Trophoblast cell (in vitro differentiated cells and primary cell): ENCODE measurements around the gene ANKRD33B.

Experiments
- DNase-seq, 2 donors: peaks; one replicate each; pipeline ENCODE4 v3.0.0-alpha.2; 2016
- H2AFZ ChIP-seq: 2 replicates; pipeline ENCODE4 v1.6.1; 2013; ENCODE audit warnings: low read length, moderate library complexity, mild to moderate bottlenecking; ENCODE audit not compliant: insufficient read depth, poor library complexity
- H2AK5ac ChIP-seq: 2 replicates; pipeline ENCODE4 v1.6.1; 2013; ENCODE audit warnings: mild to moderate bottlenecking, low read length
- H2BK120ac ChIP-seq: 2 replicates; pipeline ENCODE4 v1.6.1; 2013; ENCODE audit warnings: low read length, mild to moderate bottlenecking, moderate library complexity; ENCODE audit not compliant: insufficient read depth, poor library complexity
- H2BK12ac ChIP-seq: 2 replicates; pipeline ENCODE4 v1.6.1; 2013; ENCODE audit warnings: mild to moderate bottlenecking, low read length, moderate library complexity
- H2BK5ac ChIP-seq: 2 replicates; pipeline ENCODE4 v1.6.1; 2013; ENCODE audit warnings: low read length, low read depth, moderate library complexity, mild to moderate bottlenecking; ENCODE audit not compliant: poor library complexity
- H3K14ac ChIP-seq: 2 replicates; pipeline ENCODE4 v1.6.1; 2013; ENCODE audit warnings: mild to moderate bottlenecking, low read length
- H3K18ac ChIP-seq: 2 replicates; pipeline ENCODE4 v1.6.1; 2013; ENCODE audit warnings: mild to moderate bottlenecking, low read length
- H3K23ac ChIP-seq: 2 replicates; pipeline ENCODE4 v1.6.1; 2013; ENCODE audit warnings: low read length
- H3K27ac ChIP-seq: 2 replicates; pipeline ENCODE4 v1.5.1; 2013; ENCODE audit warnings: low read depth, mild to moderate bottlenecking, inconsistent platforms, low read length, moderate library complexity
- H3K27me3 ChIP-seq: 2 replicates; pipeline ENCODE4 v1.6.1; 2013; ENCODE audit warnings: inconsistent platforms, mild to moderate bottlenecking, low read length, moderate library complexity; ENCODE audit not compliant: insufficient read depth
- H3K36me3 ChIP-seq, 2 experiments: 1 replicate in 1 of 2; 2 replicates in 1 of 2; pipeline ENCODE4 v1.6.1; 2013; ENCODE audit warnings: low read length in 2 of 2, mild to moderate bottlenecking in 2 of 2, moderate library complexity in 1 of 2; ENCODE audit not compliant: insufficient read depth in 2 of 2, control insufficient read depth in 1 of 2
- H3K4ac ChIP-seq: 2 replicates; pipeline ENCODE4 v1.6.1; 2013; ENCODE audit warnings: low read depth, mild to moderate bottlenecking, low read length, moderate library complexity
- H3K4me1 ChIP-seq, 2 experiments: 1 replicate in 1 of 2; 2 replicates in 1 of 2; pipeline ENCODE4 v1.6.1; 2013; ENCODE audit warnings: low read length in 2 of 2, mild to moderate bottlenecking in 2 of 2, moderate library complexity in 1 of 2; ENCODE audit not compliant: insufficient read depth in 2 of 2, control insufficient read depth in 1 of 2
- H3K4me2 ChIP-seq: 2 replicates; pipeline ENCODE4 v1.6.1; 2013; ENCODE audit warnings: inconsistent platforms, mild to moderate bottlenecking, low read length, moderate library complexity
- H3K4me3 ChIP-seq: 2 replicates; pipeline ENCODE4 v1.5.1; 2013; ENCODE audit warnings: mild to moderate bottlenecking, low read depth, low read length, inconsistent platforms
- H3K79me1 ChIP-seq: one replicate; pipeline ENCODE4 v1.6.1; 2013; ENCODE audit warnings: low read length
- H3K79me2 ChIP-seq: 2 replicates; pipeline ENCODE4 v1.6.1; 2013; ENCODE audit warnings: low read length, mild to moderate bottlenecking; ENCODE audit not compliant: control insufficient read depth, insufficient read depth, poor library complexity
- H3K9ac ChIP-seq: 2 replicates; pipeline ENCODE4 v1.6.1; 2013; ENCODE audit warnings: mild to moderate bottlenecking, low read length
- H3K9me3 ChIP-seq: 2 replicates; pipeline ENCODE4 v1.6.1; 2013; ENCODE audit warnings: low read depth, mild to moderate bottlenecking, control low read depth, inconsistent platforms, low read length; ENCODE audit not compliant: insufficient read depth
- H4K12ac ChIP-seq: 2 replicates; pipeline ENCODE4 v1.6.1; 2013; ENCODE audit warnings: low read depth, mild to moderate bottlenecking, low read length, moderate library complexity
- H4K8ac ChIP-seq: 2 replicates; pipeline ENCODE4 v1.6.1; 2013; ENCODE audit warnings: low read depth, mild to moderate bottlenecking, low read length, moderate library complexity
- H4K91ac ChIP-seq: one replicate; pipeline ENCODE4 v1.6.1; 2013; ENCODE audit warnings: low read depth, mild to moderate bottlenecking, low read length, moderate library complexity
- WGBS: extraction: QIAGEN DNeasy Blood & Tissue Kit; methylation state at CpG from one replicate; pipeline ENCODE4 v1.1.7; 2013; ENCODE audit warnings: missing lambda C conversion rate; ENCODE audit not compliant: insufficient read length, insufficient coverage; ENCODE audit errors: extremely low coverage; 5-methylcytosine and 5-hydroxymethylcytosine counted together

The ANKRD33B gene

DNA sequence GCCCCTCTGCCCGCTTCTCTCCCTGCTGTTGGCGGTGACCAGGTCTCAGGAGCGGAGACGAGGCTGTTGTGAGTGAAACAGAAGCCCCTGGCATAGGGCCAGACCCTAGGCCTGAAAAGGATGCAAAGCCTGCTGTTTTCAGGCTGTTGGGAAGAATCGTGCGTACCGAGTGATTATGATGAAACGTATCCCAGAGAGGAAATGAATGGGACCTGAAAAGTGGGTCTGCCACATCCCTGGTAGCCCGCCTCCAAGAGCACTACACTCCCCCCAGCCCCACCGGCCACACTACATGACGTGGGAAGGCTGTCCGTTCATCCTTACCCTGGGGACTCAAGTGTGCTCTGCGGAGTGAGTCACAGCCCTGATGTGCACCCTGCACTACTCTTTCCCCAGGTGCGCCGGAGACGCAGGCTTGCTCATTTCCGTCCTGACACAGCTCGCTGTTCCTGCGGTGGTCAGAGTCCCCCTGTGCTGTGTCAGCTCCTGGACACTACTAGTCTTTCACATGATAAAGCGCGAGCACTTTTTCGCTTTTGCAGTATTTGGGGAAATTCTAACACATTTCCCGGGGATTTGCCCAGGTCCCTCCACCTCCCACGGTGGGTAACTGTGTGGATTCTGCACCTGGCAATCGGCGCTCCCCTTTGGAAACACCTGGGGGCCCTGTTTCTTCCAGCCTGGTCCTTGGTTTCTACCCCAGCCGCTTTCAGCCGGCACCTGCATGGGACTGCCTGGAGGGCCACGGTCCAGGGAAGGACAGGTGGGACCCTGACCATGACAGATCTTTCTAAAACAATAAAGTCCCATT, 91.5 kb downstream of the ANKRD33B start:
- no peak overlapping the region for H3K4me3 ChIP-seq
- no peak overlapping the region for H3K23ac ChIP-seq

GRCh38 chr5:10655972-10656830, 92.3 kb downstream of the ANKRD33B start:
- no peak overlapping the region for H2BK120ac ChIP-seq
- H4K12ac ChIP-seq: no peak overlapping the region
- no peak overlapping the region for H3K9ac ChIP-seq
- H3K4me3 ChIP-seq: no peak overlapping the region
- no peak overlapping the region for H2AFZ ChIP-seq
- H3K27ac ChIP-seq: no peak overlapping the region
- H2BK5ac ChIP-seq: no peak overlapping the region
- H2AK5ac ChIP-seq: no peak overlapping the region
- no peak overlapping the region for H3K14ac ChIP-seq
- H4K8ac ChIP-seq: no peak overlapping the region
- H3K4ac ChIP-seq: no peak overlapping the region
- H3K23ac ChIP-seq: no peak overlapping the region
- peaks cover 34 to 45% of the 10 kb centered on the region in 2 experiments for H3K36me3 ChIP-seq
- H3K4me1 ChIP-seq: no peaks in the 10 kb centered on the region
- H3K79me1 ChIP-seq: no peaks in the 10 kb centered on the region
- no CpG with 5 or more reads among the region's 18 CpGs for WGBS
- no peak overlapping the region for H4K91ac ChIP-seq
- no peak for DNase-seq
- H3K4me2 ChIP-seq: no peak overlapping the region
- H2BK12ac ChIP-seq: no peak overlapping the region
- H3K18ac ChIP-seq: no peak overlapping the region
- no peaks in the 10 kb centered on the region for H3K27me3 ChIP-seq
- no peaks in the 10 kb centered on the region for H3K79me2 ChIP-seq
- no peaks in the 10 kb centered on the region for H3K9me3 ChIP-seq

More for the DNA sequence above, 91.5 kb downstream of the ANKRD33B start:
- Histone ChIP-seq H3K9ac (no peak overlapping the region), H4K91ac (no peak overlapping the region), H3K4me1 (no peaks in the 10 kb centered on the region), H3K18ac (no peak overlapping the region), H3K79me1 (no peaks in the 10 kb centered on the region), H2BK12ac (no peak overlapping the region), H2AFZ (no peak overlapping the region), H4K8ac (no peak overlapping the region), H3K14ac (no peak overlapping the region), H3K79me2 (no peaks in the 10 kb centered on the region), H3K27ac (no peak overlapping the region), H3K27me3 (no peaks in the 10 kb centered on the region), H3K4ac (no peak overlapping the region), H3K4me2 (no peak overlapping the region), H3K9me3 (no peaks in the 10 kb centered on the region), H2BK120ac (no peak overlapping the region), H2AK5ac (no peak overlapping the region), H3K36me3 (peaks cover 34 to 46% of the 10 kb centered on the region in 2 experiments), H4K12ac (no peak overlapping the region), H2BK5ac (no peak overlapping the region)
- DNase-seq: peak in 1 of 2 donors; percentile 31
- no CpG with 5 or more reads among the region's 29 CpGs for WGBS

- no peak overlapping the region for H2AK5ac ChIP-seq
- H2BK120ac ChIP-seq: no peak overlapping the region
- no peak for DNase-seq
- H3K9me3 ChIP-seq: no peaks in the 10 kb centered on the region
- H3K4me3 ChIP-seq: no peak overlapping the region
- no peak overlapping the region for H2BK12ac ChIP-seq
- no peak overlapping the region for H3K9ac ChIP-seq
- H3K23ac ChIP-seq: no peak overlapping the region
- no peaks in the 10 kb centered on the region for H3K79me2 ChIP-seq
- no peak overlapping the region for H4K12ac ChIP-seq
- WGBS: no CpG with 5 or more reads among the region's 4 CpGs
- H3K18ac ChIP-seq: no peak overlapping the region
- H3K4ac ChIP-seq: no peak overlapping the region
- no peaks in the 10 kb centered on the region for H3K79me1 ChIP-seq
- H3K4me1 ChIP-seq: no peaks in the 10 kb centered on the region
- H3K4me2 ChIP-seq: no peak overlapping the region
- no peak overlapping the region for H4K91ac ChIP-seq
- peaks cover 23 to 26% of the 10 kb centered on the region in 2 experiments for H3K36me3 ChIP-seq
- no peak overlapping the region for H3K14ac ChIP-seq
- no peak overlapping the region for H4K8ac ChIP-seq
- no peak overlapping the region for H3K27ac ChIP-seq
- H2AFZ ChIP-seq: no peak overlapping the region
- H3K27me3 ChIP-seq: no peaks in the 10 kb centered on the region
- no peak overlapping the region for H2BK5ac ChIP-seq
Observed at GRCh38 chr5:10658265-10658664, 94.4 kb downstream of the ANKRD33B start.

- Histone ChIP-seq H3K79me2 (no peaks in the 10 kb centered on the region), H3K4me2 (no peak overlapping the region), H3K9me3 (no peaks in the 10 kb centered on the region), H3K14ac (no peak overlapping the region), H2BK5ac (no peak overlapping the region), H2BK12ac (no peak overlapping the region), H2AK5ac (no peak overlapping the region), H3K27me3 (no peaks in the 10 kb centered on the region), H3K36me3 (peaks cover 10% of the 10 kb centered on the region in 2 experiments), H3K23ac (no peak overlapping the region), H3K4me3 (no peak overlapping the region), H4K91ac (no peak overlapping the region), H4K12ac (no peak overlapping the region), H3K79me1 (no peaks in the 10 kb centered on the region), H3K27ac (no peak overlapping the region), H3K4me1 (no peaks in the 10 kb centered on the region), H2AFZ (no peak overlapping the region), H3K4ac (no peak overlapping the region), H3K9ac (no peak overlapping the region), H2BK120ac (no peak overlapping the region), H3K18ac (no peak overlapping the region), H4K8ac (no peak overlapping the region)
- no CpG with 5 or more reads among the region's 3 CpGs for WGBS
- no peak for DNase-seq
Observed at GRCh38 chr5:10660135-10660534, 96.3 kb downstream of the ANKRD33B start.
